HG02885 (cell line): ENCODE results near the gene FTO.

Experiments
- ATAC-seq: cut with Tn5 transposase; IDR thresholded peaks from one replicate; pipeline ENCODE4 v1.9.1; 2021; ENCODE audit warnings: mild to moderate bottlenecking; ENCODE audit not compliant: unreplicated experiment, poor library complexity

Gene FTO

DNA sequence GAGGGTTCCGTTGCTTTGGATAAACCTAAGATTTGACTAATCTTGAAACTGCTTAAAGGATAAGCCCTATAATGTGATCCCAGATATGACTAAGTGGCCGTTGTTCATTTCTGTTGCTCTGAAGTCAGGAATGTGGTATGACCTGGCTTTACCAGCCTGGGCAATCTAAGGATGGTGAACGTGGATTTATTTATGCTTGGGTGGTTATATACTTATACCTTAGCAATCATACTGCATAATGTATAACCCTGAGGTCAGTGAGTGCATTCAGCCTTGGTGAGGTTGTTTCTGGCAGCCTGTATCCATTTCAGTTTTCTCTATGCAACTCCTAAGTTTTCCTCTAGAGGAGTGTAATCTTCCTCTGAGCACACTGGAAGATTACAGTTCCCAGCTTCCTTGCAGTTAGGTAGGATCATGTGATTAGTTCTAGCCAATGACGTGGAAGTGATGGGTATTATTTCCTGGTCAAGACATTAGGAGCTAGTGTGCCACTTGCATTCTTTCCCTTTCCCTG, 41.9 kb downstream of the FTO start:
- ATAC-seq = no peak

DNA sequence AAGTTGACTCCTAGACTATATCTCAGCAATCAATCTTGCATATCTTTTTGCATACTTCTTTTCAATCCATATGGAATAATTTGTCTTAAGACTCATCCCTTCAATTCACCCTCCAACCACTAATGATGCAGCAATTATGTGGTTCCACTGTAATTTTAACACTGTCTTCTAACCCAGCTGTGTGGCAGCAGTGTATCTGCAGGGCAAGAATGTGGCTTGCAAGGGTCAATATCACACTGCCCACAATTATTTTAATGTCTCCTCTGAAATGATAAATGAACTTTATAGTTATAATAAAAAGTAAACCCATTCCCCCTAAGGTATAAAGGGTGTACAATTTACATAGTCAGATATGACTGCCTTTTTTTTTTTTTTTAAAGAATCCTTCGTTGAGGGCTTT, 48.6 kb downstream of the FTO start:
- no peak for ATAC-seq

GRCh38 chr16:53753431-53753830, 49.5 kb downstream of the FTO start:
- no peak for ATAC-seq

DNA sequence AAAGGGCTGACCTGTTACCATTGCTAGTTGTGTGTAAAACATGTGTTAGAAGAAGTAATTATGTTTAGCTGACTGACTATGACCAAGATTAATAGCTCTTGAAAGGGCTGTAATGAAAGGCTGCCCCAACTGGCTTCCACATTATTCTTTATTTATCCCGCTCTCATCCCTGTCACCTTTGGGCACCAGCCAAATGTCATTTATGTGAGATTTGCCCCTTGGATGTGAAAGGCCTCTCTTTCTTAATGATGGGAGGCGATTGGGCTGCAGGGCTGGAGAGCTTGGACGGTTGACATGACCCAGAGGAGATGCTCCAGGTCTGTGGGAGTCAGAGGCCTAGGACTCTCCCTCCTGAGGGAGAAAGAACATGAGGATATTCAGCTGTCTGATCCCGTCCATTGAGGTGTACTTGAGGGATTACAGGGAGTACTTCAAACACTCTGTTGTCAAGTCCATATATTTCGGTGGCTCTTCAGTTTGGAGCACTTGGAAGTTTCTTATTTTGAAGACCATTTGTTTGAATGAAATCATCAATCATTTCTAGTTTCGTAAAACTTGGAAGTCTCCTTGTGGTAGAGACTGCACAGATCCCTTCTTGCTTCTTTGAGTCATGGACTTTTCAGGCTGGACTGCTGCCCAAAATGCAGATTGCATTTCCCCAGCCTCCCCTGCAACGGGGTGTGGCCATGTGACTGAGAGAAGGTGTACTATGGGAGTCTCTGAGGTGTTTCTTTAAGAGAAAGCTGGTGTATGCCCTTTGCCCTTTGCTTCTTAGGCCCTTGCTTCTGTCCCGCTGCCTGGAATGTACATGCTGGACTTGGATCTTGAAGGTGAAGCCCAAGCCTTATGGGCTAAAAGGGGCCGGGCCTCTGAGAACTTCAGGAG, 51.3 kb downstream of the FTO start:
- no peak for ATAC-seq

DNA sequence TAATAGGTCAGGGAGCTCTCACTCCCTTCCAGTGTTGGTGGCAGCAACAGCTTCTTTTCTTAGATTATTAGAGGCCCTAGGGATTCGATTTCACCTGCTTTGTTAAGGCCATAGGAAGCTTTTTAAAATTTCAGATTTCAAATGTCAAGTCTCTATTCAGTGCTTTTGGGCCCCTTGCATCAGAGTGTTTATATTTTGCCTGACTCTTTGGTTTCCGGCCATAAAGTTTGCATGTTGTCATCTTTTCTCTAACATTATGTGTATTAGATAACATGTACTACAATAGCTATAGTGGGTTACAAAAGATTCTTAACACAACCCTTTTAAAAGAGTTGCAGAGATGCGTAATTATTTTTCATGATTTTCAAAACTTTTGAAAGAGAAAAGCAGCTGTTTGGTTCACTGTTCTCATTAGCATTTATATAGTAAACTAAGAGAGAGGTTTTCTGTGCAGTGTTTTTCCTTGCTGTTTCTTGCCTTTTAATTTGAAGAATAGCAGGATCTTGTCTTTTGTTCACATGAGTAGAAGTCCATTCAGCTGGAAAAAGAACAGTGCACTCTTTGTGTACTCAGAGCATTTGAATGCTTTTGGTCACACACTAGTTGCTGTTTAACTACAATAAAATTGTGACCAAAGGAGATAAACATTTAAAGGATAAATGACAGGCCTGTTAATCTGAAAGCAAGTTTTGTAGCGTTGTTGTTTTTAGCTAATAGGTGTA, 52.5 kb downstream of the FTO start:
- ATAC-seq = no peak

- ATAC-seq = no peak
Measured at GRCh38 chr16:53757971-53758609, 54.1 kb downstream of the FTO start.

DNA sequence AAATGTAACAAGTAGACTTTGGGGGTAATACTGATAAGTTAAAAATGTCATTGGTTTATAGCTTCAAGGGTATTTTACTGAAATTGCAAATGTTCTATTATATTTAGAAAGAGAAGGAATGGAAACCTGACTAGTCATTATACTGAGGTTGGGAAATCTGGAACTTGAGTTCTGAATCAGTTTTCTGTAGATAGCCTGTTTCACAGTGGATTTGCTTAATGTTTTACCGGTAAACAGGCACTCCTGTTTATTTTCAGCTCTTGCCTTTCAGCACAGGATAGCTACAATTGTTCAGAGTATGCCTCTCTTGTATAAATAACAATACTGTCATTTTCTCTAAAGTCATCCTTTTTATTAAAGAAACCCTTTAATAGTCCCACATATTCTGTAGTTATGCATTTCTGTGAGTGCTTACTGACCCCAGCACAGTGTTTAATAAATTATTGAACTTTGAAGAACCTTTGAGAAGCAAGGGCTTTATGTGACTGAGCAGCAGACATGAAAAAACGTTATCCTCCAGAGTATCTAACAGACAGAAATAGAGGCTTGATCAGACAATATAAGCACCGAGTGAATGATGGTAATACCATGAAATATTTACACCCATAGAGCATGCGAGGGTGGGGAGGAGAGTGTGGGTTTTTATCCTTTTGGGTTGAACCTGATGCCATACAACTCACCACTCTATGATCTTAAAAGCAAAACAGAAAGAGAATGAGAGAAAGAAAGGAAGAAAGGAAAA, 58.2 kb downstream of the FTO start:
- no peak for ATAC-seq

- no peak for ATAC-seq
Measured at GRCh38 chr16:53766304-53767016, 62.5 kb downstream of the FTO start.

DNA sequence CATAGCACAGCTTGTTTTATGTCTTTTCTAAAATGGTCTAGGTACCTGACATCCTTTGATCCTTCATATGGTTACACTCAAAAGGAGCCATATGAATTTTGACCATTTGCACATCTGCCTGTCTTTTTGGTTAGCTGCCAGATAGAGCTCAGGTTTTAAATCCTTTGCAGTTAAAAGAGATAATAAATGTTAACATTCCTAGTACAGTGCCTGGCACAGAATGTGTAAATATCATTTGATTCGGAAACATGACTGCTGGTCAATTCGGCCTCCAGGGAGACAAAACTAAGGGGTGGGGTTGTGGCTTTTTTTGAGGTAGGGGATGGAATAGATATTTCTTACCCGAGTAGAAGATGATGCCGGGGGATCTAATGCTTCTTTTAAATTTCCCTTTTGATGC, 64.2 kb downstream of the FTO start:
- no peak for ATAC-seq

GRCh38 chr16:53768593-53768992, 64.6 kb downstream of the FTO start:
- ATAC-seq = no peak

GRCh38 chr16:53769185-53769584, 65.2 kb downstream of the FTO start:
- ATAC-seq = no peak

DNA sequence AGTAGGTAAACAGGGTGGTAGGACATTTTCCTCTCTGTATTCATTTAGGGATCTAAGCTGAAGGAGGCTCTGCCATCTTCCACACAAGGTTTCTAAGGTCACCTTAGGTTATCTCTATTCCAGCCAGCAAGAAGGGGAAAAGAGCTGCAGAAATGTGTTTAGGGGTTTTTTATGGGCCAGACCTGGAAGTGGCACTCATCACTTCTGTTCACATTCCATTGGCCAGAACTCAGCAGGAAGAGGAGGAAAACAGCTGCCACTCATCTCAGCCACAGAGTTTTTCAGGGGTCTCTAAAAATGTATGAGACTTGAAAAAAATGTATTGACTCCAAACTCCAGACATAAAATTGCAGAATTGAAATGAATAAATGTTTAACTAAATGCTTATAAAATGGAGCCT, 65.8 kb downstream of the FTO start:
- ATAC-seq = no peak

DNA sequence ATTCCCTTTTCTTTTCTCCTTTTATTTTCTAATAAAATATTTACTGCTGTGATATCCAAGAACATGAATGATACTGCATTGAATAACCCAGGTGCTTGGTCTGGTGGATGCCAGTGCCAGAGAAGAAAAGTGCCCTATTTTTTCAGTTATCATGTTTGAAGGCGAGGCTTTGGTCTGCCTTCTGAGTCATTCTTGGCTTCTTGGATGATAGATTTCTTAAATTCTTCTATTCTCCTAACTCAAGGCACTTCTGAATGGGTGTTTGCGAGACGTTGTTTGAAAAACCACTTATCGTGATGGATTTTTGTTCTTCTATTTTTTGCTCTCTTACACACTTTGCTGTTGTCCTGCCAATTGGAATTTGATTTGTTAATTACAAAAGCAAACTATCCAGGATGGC, 66.7 kb downstream of the FTO start:
- ATAC-seq = no peak

- no peak for ATAC-seq
Measured at GRCh38 chr16:53771655-53772497, 67.9 kb downstream of the FTO start.

- ATAC-seq = no peak
Measured at GRCh38 chr16:53773150-53773846, 69.3 kb downstream of the FTO start.

GRCh38 chr16:53773881-53774280, 69.9 kb downstream of the FTO start:
- ATAC-seq = no peak

DNA sequence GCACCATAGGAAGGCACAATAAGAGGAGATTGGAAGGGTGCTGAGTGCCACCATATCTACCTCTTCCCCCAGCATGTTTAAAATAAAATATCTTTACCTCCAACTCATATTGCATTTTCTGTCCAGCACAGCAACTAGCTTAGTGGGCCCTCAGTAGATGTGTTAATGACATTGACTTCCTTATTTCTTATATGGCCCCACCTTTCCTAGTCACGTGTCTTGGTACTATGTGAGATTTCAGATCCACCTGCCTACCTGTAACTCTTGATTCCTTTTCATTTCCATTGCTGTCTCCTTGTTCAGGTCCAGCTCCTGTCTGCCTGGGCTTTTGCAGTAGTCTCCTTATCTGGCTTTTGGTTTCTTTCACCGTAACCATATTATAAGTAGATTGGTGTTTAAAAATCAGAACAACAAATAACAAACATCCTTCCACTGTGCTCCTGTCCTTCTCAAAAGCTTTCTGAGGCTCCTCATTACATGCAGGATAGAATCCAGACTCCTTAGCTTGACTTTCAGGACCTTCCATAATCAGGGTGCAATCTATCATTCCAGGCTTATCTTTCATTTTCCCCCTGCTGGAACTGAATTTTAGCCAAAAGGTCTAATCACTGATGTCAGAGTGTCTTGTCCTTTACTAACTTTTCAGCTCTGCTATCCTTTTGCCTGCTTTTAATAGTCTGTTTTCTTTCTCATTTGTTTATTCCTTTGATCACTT, 71.3 kb downstream of the FTO start:
- no peak for ATAC-seq
